Esophagus muscularis mucosa (tissue), 4 donors: ENCODE results near the gene MMP15.

Experiments
- CTCF ChIP-seq, 3 experiments: fragments of 200-600 bp in 2 of 3; fragments of 450-650 bp in 1 of 3; sonication (generic) in 2 of 3; IDR thresholded peaks; one replicate each; pipeline ENCODE4 v1.5.1; 2017 to 2019; ENCODE audit warnings: antibody characterized with exemption in 3 of 3, mild to moderate bottlenecking in 2 of 3, moderate library complexity in 1 of 3
- EP300 ChIP-seq: sonication (generic); formaldehyde crosslinking; IDR thresholded peaks from one replicate; pipeline ENCODE4 v1.6.1; 2017; ENCODE audit warnings: antibody characterized with exemption
- POLR2A ChIP-seq: fragments of 450-650 bp; IDR thresholded peaks from one replicate; pipeline ENCODE4 v1.6.1; 2017; ENCODE audit warnings: antibody characterized with exemption, moderate library complexity, mild to moderate bottlenecking, low read depth
- POLR2AphosphoS5 ChIP-seq, 2 donors: sonication (generic); formaldehyde crosslinking; IDR thresholded peaks; one replicate each; pipeline ENCODE4 v1.6.1; 2017; ENCODE audit warnings: antibody characterized with exemption in 2 of 2

- TF ChIP-seq POLR2A (no peak), CTCF (IDR thresholded peaks at IDR 0.05) (no peak), EP300 (no peak), POLR2AphosphoS5 (IDR thresholded peaks at IDR 0.05) (no peak)
These were observed 37.9 kb upstream of the MMP15 start for GRCh38 chr16:57987441-57988177.
